Measurements from ENCODE around the gene PACSIN2.

GRCh38 chr22:42985531-42985905, 29.4 kb downstream of the PACSIN2 start:
- TF ChIP-seq CTCF (IDR thresholded peaks at IDR 0.05; ENCODE audit: low read depth, low read length): no peak
- TF ChIP-seq POLR2A (IDR thresholded peaks at IDR 0.05; ENCODE audit: extremely low read depth, insufficient read length): no peak
- TF ChIP-seq MAX (IDR thresholded peaks at IDR 0.05; ENCODE audit: low read depth, low read length): no peak
- no peak for TF ChIP-seq MYC (IDR thresholded peaks at IDR 0.05; ENCODE audit: low read depth, low read length)
